ENCODE data around the gene PTPRG.

DNA sequence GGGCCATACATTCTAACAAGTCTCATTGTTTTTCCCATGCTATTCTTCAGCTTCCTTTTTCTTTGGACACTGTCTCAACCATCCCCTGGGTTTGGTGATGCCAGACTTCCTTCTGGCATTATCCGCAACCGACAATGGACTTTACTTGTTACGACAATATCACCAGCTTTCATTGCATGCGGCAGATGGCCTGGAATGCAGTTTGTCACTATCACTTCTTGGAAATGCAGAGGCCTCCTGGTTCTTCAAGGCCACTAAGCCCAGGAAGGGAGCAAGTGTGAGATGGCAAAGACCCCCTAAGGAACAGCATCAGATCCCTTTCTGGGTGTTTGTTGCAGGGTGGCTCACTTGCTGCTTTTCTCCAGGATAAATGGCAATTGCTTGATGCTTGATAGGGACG, 128.6 kb downstream of the PTPRG start:
- TF ChIP-seq POLR2AphosphoS5 (IDR thresholded peaks at IDR 0.05; ENCODE audit: low read depth, low read length): no peak
- TF ChIP-seq, protein P1, sequence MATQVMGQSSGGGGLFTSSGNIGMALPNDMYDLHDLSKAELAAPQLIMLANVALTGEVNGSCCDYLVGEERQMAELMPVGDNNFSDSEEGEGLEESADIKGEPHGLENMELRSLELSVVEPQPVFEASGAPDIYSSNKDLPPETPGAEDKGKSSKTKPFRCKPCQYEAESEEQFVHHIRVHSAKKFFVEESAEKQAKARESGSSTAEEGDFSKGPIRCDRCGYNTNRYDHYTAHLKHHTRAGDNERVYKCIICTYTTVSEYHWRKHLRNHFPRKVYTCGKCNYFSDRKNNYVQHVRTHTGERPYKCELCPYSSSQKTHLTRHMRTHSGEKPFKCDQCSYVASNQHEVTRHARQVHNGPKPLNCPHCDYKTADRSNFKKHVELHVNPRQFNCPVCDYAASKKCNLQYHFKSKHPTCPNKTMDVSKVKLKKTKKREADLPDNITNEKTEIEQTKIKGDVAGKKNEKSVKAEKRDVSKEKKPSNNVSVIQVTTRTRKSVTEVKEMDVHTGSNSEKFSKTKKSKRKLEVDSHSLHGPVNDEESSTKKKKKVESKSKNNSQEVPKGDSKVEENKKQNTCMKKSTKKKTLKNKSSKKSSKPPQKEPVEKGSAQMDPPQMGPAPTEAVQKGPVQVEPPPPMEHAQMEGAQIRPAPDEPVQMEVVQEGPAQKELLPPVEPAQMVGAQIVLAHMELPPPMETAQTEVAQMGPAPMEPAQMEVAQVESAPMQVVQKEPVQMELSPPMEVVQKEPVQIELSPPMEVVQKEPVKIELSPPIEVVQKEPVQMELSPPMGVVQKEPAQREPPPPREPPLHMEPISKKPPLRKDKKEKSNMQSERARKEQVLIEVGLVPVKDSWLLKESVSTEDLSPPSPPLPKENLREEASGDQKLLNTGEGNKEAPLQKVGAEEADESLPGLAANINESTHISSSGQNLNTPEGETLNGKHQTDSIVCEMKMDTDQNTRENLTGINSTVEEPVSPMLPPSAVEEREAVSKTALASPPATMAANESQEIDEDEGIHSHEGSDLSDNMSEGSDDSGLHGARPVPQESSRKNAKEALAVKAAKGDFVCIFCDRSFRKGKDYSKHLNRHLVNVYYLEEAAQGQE (IDR thresholded peaks at IDR 0.05; ENCODE audit: insufficient read depth in 1 of 2, low read depth in 2 of 2, low read length in 2 of 2): no peak

All from PFSK-1 (cell line).